Neural crest cell (in vitro differentiated cells): Measurements from ENCODE around the gene AAGAB. TPM values are rescaled to one million over a fixed set of nuclear protein-coding genes. Genes with fewer than 3 reads are reported as not detected.

Experiments used
- DNase-seq: peaks from one replicate; pipeline ENCODE4 v3.0.0; 2021; ENCODE audit warnings: low read depth, mixed read lengths, low spot score
- H3K27ac Mint-ChIP-seq: one replicate; pipeline ENCODE4 v1.8.0; 2021; ENCODE audit warnings: mild to moderate bottlenecking, mixed read lengths; ENCODE audit not compliant: unreplicated experiment
- H3K27me3 Mint-ChIP-seq: 2 replicates; pipeline ENCODE4 v1.8.0; 2021; ENCODE audit warnings: low read depth, mild to moderate bottlenecking, mixed read lengths
- H3K36me3 Mint-ChIP-seq: 2 replicates; pipeline ENCODE4 v1.8.0; 2021; ENCODE audit warnings: low read depth, mild to moderate bottlenecking, mixed read lengths
- H3K4me1 Mint-ChIP-seq: 2 replicates; pipeline ENCODE4 v1.8.0; 2021; ENCODE audit warnings: mixed read lengths
- H3K4me3 Mint-ChIP-seq: one replicate; pipeline ENCODE4 v1.8.0; 2021; ENCODE audit warnings: mild to moderate bottlenecking, mixed read lengths
- H3K9me3 Mint-ChIP-seq: 2 replicates; pipeline ENCODE4 v1.8.0; 2021; ENCODE audit warnings: mixed read lengths
- total RNA-seq: library from RNA; stranded (reverse); gene quantifications from 2 replicates; pipeline ENCODE4 v1.2.1, GENCODE V29; 2021
- TF ChIP-seq, protein P1 (sequence below): fragments of 200-600 bp; sonication (generic); conservative IDR thresholded peaks from 2 replicates; pipeline ENCODE4 v1.5.0; 2021; ENCODE audit warnings: antibody characterized with exemption, mild to moderate bottlenecking

AAGAB gene
- total RNA-seq, 1 donor from 2014 or later: 54.9 TPM

DNA sequence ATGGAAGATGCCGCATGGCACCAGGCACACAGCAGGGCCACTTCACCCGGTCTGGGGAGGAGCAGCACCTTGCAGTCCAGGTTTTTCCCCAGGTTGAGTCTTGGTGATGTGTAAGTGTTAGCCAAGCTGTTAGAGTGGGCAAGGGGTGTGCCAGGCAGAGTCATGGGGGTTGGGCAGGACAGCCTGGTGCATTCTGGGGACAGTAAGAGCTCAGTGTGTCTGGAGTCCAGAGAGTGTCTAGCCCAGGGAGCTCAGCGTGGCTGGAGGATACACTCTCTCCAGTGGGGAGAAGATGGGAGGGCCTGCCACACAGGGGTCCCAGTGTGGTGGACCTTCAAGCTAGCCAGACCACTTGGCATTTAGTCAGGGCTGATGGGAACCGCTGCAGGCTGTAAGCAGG, 87.4 kb downstream of the AAGAB start:
- Mint-ChIP-seq H3K27ac (no peak overlapping the region), H3K9me3 (no peaks in the 10 kb centered on the region), H3K27me3 (no peaks in the 10 kb centered on the region), H3K36me3 (peaks cover 10% of the 10 kb centered on the region), H3K4me1 (peaks cover 40% of the 10 kb centered on the region), H3K4me3 (no peak overlapping the region)
- DNase-seq: no peak
- TF ChIP-seq, protein P1, sequence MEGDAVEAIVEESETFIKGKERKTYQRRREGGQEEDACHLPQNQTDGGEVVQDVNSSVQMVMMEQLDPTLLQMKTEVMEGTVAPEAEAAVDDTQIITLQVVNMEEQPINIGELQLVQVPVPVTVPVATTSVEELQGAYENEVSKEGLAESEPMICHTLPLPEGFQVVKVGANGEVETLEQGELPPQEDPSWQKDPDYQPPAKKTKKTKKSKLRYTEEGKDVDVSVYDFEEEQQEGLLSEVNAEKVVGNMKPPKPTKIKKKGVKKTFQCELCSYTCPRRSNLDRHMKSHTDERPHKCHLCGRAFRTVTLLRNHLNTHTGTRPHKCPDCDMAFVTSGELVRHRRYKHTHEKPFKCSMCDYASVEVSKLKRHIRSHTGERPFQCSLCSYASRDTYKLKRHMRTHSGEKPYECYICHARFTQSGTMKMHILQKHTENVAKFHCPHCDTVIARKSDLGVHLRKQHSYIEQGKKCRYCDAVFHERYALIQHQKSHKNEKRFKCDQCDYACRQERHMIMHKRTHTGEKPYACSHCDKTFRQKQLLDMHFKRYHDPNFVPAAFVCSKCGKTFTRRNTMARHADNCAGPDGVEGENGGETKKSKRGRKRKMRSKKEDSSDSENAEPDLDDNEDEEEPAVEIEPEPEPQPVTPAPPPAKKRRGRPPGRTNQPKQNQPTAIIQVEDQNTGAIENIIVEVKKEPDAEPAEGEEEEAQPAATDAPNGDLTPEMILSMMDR: no peak

DNA sequence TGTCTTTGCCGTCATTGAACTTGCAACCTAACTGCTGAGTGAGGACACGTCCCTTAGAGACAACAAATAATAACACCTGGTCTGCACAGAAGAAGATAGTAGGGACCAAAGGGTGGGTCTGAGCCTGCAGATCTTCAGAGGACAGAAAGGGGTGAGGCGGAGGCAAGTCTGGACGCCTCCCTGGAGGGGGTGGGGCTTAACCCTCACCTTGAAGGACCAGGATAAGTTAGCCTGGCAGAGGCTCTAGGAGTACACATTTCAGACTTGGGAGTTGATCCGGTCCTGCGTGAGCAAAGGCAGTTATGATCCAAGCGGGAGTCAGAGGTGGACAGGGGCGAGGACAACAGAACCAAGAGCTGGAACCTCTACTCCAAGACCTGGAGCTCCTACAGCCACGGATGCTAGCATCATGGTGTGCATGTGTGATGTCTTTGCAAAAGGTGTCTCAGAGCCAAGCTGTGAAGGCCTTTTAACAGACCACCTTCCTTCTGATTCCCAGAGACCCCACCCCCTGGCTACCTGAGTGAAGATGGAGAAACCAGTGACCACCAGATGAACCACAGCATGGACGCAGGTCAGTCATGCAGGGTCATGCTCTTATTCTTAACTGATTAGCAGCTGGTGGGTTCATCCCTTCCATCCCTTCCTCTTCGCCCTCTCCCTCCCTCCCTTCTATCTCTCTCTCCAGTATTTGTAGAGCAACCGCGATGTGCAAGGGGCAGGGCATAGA, 88.0 kb downstream of the AAGAB start:
- DNase-seq: no peak
- peak overlapping the region; percentile 65 for H3K27ac Mint-ChIP-seq
- H3K27me3 Mint-ChIP-seq: no peaks in the 10 kb centered on the region
- TF ChIP-seq, protein P1: no peak
- H3K4me1 Mint-ChIP-seq: peaks cover 47% of the 10 kb centered on the region
- no peak overlapping the region for H3K4me3 Mint-ChIP-seq
- H3K36me3 Mint-ChIP-seq: peaks cover 10% of the 10 kb centered on the region
- H3K9me3 Mint-ChIP-seq: no peaks in the 10 kb centered on the region

DNA sequence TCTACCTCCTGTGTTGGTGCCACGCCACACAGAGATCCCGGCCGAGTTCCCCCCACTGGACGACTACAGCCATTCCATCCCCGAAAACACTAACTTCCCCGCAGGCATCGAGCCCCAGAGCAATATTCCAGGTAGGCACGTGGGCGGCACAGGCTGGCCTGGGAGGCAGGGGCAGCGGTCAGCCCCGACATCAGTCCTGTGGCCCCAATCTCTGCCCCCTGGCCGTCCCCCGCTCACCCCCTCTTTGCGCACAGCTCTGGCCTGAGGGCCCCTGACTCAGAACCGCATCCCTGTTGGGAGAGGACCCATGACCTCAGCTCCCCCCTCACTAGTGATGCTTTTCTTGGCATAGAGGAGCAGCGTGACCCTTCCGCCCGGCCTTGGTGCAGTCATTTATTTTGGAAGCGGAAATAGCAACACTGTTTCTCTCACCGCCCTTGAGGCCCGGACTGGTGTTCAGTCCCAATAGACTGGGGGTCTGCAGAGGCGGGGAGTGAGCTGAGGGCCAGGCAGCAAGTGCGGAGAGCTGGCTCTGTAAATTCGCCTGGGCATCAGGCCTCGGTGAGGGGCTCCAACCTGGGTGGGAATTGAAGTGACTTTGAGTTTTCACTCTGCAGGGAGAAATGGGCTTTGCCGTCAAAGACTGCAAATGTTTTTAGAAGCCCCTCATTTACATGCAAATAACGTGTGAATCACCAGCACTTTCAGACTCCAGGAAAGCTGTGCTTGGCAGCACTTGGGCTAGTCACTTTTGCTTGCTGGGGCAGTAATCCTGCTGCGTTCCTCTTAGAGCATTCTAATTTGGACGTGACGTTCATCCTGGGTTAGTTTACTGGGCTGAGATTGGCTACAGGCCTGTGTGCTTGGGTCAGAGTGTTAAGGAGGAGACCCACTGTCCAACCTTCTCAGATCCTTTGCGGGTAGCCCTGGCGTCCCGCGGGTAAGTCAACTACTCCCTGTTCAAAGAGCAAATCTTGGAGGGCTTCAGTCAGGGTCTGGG, 88.9 kb downstream of the AAGAB start:
- H3K4me1 Mint-ChIP-seq: peaks cover 52% of the 10 kb centered on the region
- TF ChIP-seq, protein P1: no peak
- H3K27ac Mint-ChIP-seq: peak overlapping the region; percentile 65
- DNase-seq: no peak
- peak overlapping the region; percentile 31 for H3K4me3 Mint-ChIP-seq
- peaks cover 10% of the 10 kb centered on the region for H3K36me3 Mint-ChIP-seq
- no peaks in the 10 kb centered on the region for H3K27me3 Mint-ChIP-seq
- no peaks in the 10 kb centered on the region for H3K9me3 Mint-ChIP-seq

DNA sequence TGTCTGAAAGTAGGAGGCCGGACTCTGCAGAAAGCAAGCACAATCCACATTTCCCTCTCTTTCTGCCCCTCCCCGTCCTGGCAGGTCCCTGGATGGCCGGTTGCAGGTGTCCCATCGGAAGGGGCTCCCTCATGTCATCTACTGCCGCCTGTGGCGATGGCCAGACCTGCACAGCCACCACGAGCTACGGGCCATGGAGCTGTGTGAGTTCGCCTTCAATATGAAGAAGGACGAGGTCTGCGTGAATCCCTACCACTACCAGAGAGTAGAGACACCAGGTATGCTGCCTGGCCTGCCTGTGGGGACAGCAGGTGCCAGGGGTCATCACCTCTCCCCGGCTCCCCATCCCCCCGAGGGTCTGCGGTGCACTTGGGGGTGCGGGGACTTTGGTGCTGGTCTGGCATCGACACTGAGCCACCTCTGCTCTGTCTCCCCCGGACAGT, 89.6 kb downstream of the AAGAB start:
- DNase-seq: no peak
- Mint-ChIP-seq H3K36me3 (peaks cover 10% of the 10 kb centered on the region), H3K27ac (no peak overlapping the region), H3K4me1 (peaks cover 52% of the 10 kb centered on the region), H3K4me3 (no peak overlapping the region), H3K9me3 (no peaks in the 10 kb centered on the region), H3K27me3 (no peaks in the 10 kb centered on the region)
- TF ChIP-seq, protein P1: no peak

DNA sequence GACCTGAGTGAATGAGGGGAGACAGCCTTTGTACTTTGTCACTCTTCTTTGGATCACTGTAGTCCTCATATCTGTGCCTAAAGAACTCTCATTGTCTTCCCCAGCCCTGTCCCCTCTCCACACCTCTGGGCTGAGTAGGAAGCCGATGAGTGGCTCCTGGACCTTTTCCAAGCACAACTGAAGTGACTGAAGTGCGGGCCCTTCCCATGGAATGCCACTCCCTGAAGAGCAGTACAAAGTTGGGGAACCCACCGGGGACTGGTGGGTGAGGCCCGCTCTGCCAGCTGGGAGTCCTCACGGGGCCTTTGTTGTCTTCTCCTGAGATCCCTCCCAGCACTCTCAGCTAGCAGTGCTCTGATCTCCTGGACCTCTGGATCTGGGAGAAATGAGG, 90.1 kb downstream of the AAGAB start:
- H3K27ac Mint-ChIP-seq: no peak overlapping the region

More for the DNA sequence above, 90.1 kb downstream of the AAGAB start:
- H3K4me3 Mint-ChIP-seq: no peak overlapping the region
- H3K9me3 Mint-ChIP-seq: no peaks in the 10 kb centered on the region
- DNase-seq: no peak
- H3K27me3 Mint-ChIP-seq: no peaks in the 10 kb centered on the region
- peaks cover 52% of the 10 kb centered on the region for H3K4me1 Mint-ChIP-seq
- TF ChIP-seq, protein P1: no peak
- peaks cover 10% of the 10 kb centered on the region for H3K36me3 Mint-ChIP-seq
